Kidney (tissue), 2 donors: ENCODE data around the gene GOLGA6B. TPM values are rescaled to one million over a fixed set of nuclear protein-coding genes. Genes with fewer than 3 reads are reported as not detected.

Experiments used
- polyA plus RNA-seq: library from polyadenylated mRNA; stranded (reverse); fragments of 350-450 nt; fragmentation: Illumina TruSeq; extraction: RNeasy Lipid Tissue Mini Kit (QIAGEN cat#74804); gene quantifications from one replicate; pipeline ENCODE4 v1.2.3, GENCODE V29; 2014; ENCODE audit warnings: low read depth, low replicate concordance; ENCODE audit not compliant: insufficient read depth
- total RNA-seq: library from RNA; stranded (reverse); fragmentation: NEBNext Ultra II Directional; extraction: Animal tissue kit (Norgen Biotek cat#: 25700); gene quantifications from one replicate; pipeline ENCODE4 v1.2.1, GENCODE V29; 2021
- donor health status: DM: yes; HTN: yes; CAD: no.

GOLGA6B gene
- total and polyA plus RNA-seq, 2 donors from 2014 or later: not detected

Other genes starting within 250 kb of the GOLGA6B start
- 139 TPM for gene ARIH1, start 180.4 kb upstream of the GOLGA6B start, total RNA-seq
- 27.4 TPM for gene ARIH1, start 180.4 kb upstream of the GOLGA6B start, polyA plus RNA-seq
- not detected for gene HIGD2B, start 31.5 kb downstream of the GOLGA6B start, total RNA-seq
- not detected for gene HIGD2B, start 31.5 kb downstream of the GOLGA6B start, polyA plus RNA-seq
- gene BBS4, start 31.5 kb downstream of the GOLGA6B start, total RNA-seq: 29.3 TPM
- 17.2 TPM for gene BBS4, start 31.5 kb downstream of the GOLGA6B start, polyA plus RNA-seq
- gene ADPGK, start 129.1 kb downstream of the GOLGA6B start, total RNA-seq: 42.5 TPM
- gene ADPGK, start 129.1 kb downstream of the GOLGA6B start, polyA plus RNA-seq: 23.9 TPM